Limb (tissue), 2 donors: ENCODE results near the gene CHST10.

ENCODE experiments used
- DNase-seq, 2 donors: peaks; one replicate each; pipeline ENCODE4 v3.0.0-alpha.2; 2016; ENCODE audit errors: extremely low spot score in 2 of 2

CHST10 gene

GRCh38 chr2:100416397-100416934 lies 1.0 kb downstream of the CHST10 start:
- no peak for DNase-seq

- DNase-seq: no peak
These were observed 3.9 kb downstream of the CHST10 start for GRCh38 chr2:100413571-100413970.

GRCh38 chr2:100412881-100413321 lies 4.6 kb downstream of the CHST10 start:
- no peak for DNase-seq

- DNase-seq: no peak
These were observed 5.0 kb downstream of the CHST10 start for GRCh38 chr2:100412466-100412865.

GRCh38 chr2:100411841-100412292 lies 5.6 kb downstream of the CHST10 start:
- DNase-seq: no peak

- DNase-seq: no peak
These were observed 7.4 kb downstream of the CHST10 start for GRCh38 chr2:100409975-100410647.

- no peak for DNase-seq
These were observed 8.0 kb downstream of the CHST10 start for GRCh38 chr2:100409461-100409860.

- DNase-seq: no peak
These were observed 8.5 kb downstream of the CHST10 start for GRCh38 chr2:100408941-100409340.

GRCh38 chr2:100408104-100408503 lies 9.4 kb downstream of the CHST10 start:
- DNase-seq: no peak

- DNase-seq: no peak
These were observed 9.9 kb downstream of the CHST10 start for GRCh38 chr2:100407563-100407962.

GRCh38 chr2:100407073-100407472 lies 10.4 kb downstream of the CHST10 start:
- no peak for DNase-seq

- no peak for DNase-seq
These were observed 11.4 kb downstream of the CHST10 start for GRCh38 chr2:100406120-100406508.

GRCh38 chr2:100405403-100406119 lies 11.9 kb downstream of the CHST10 start:
- DNase-seq: no peak

GRCh38 chr2:100404411-100404810 lies 13.1 kb downstream of the CHST10 start:
- no peak for DNase-seq

- DNase-seq: no peak
These were observed 13.7 kb downstream of the CHST10 start for GRCh38 chr2:100403722-100404121.

- DNase-seq: no peak
These were observed 16.2 kb downstream of the CHST10 start for GRCh38 chr2:100401268-100401667.

GRCh38 chr2:100399714-100400113 lies 17.8 kb downstream of the CHST10 start:
- no peak for DNase-seq

GRCh38 chr2:100397976-100398375 lies 19.5 kb downstream of the CHST10 start:
- no peak for DNase-seq

GRCh38 chr2:100397118-100397860 lies 20.2 kb downstream of the CHST10 start:
- no peak for DNase-seq

- no peak for DNase-seq
These were observed 21.0 kb downstream of the CHST10 start for GRCh38 chr2:100396483-100396882.

- no peak for DNase-seq
These were observed 21.7 kb downstream of the CHST10 start for GRCh38 chr2:100395532-100396350.
